ENCODE measurements around the gene PABPC1L2B. TPM values are rescaled to one million over a fixed set of nuclear protein-coding genes. Genes with fewer than 3 reads are reported as not detected.
"Not testable (repeated sequence)": the region's sequence is repeated elsewhere in the genome, so short reads cannot be mapped to it uniquely, and the experiment has no call there.

PABPC1L2B gene
- total RNA-seq = 0.17 TPM in 1 of 2 replicates, not detected in the other

GRCh38 chrX:73002733-73003132, at the start of gene PABPC1L2B:
PABPC1L2B (plus strand) TSS chrX:73002939; CDS start chrX:73003643, 704 bp downstream.
- not testable (repeated sequence) for H3K36me3 ChIP-seq (ENCODE audit: control insufficient read depth, insufficient read depth, low read length); H3K27me3 ChIP-seq (ENCODE audit: control insufficient read depth, insufficient read depth, low read length); H3K4me3 ChIP-seq (ENCODE audit: low read depth, low read length); DNase-seq (ENCODE audit: low read depth)

GRCh38 chrX:72959971-72960370, 42.8 kb upstream of the PABPC1L2B start:
- DNase-seq (ENCODE audit: low read depth); H3K27me3 ChIP-seq (ENCODE audit: control insufficient read depth, insufficient read depth, low read length); H3K36me3 ChIP-seq (ENCODE audit: control insufficient read depth, insufficient read depth, low read length); H3K4me3 ChIP-seq (ENCODE audit: low read depth, low read length): not testable (repeated sequence)

- not testable (repeated sequence) for DNase-seq (ENCODE audit: low read depth); H3K36me3 ChIP-seq (ENCODE audit: control insufficient read depth, insufficient read depth, low read length); H3K27me3 ChIP-seq (ENCODE audit: control insufficient read depth, insufficient read depth, low read length); H3K4me3 ChIP-seq (ENCODE audit: low read depth, low read length)
Measured at GRCh38 chrX:72971859-72972258, 30.9 kb upstream of the PABPC1L2B start.

- not testable (repeated sequence) for DNase-seq (ENCODE audit: low read depth); H3K4me3 ChIP-seq (ENCODE audit: low read depth, low read length); H3K27me3 ChIP-seq (ENCODE audit: control insufficient read depth, insufficient read depth, low read length); H3K36me3 ChIP-seq (ENCODE audit: control insufficient read depth, insufficient read depth, low read length)
Measured at GRCh38 chrX:72974885-72975284, 27.9 kb upstream of the PABPC1L2B start.

- not testable (repeated sequence) for H3K36me3 ChIP-seq (ENCODE audit: control insufficient read depth, insufficient read depth, low read length); DNase-seq (ENCODE audit: low read depth); H3K27me3 ChIP-seq (ENCODE audit: control insufficient read depth, insufficient read depth, low read length); H3K4me3 ChIP-seq (ENCODE audit: low read depth, low read length)
Measured at GRCh38 chrX:72980894-72981469, 21.8 kb upstream of the PABPC1L2B start.

GRCh38 chrX:73004032-73004431, 1.3 kb downstream of the PABPC1L2B start:
- H3K27me3 ChIP-seq (ENCODE audit: control insufficient read depth, insufficient read depth, low read length); H3K36me3 ChIP-seq (ENCODE audit: control insufficient read depth, insufficient read depth, low read length); H3K4me3 ChIP-seq (ENCODE audit: low read depth, low read length); DNase-seq (ENCODE audit: low read depth): not testable (repeated sequence)

GRCh38 chrX:73021361-73022092, 18.8 kb downstream of the PABPC1L2B start:
- Histone ChIP-seq H3K27me3 (ENCODE audit: control insufficient read depth, insufficient read depth, low read length) (no peaks in the 10 kb centered on the region), H3K4me3 (ENCODE audit: low read depth, low read length) (no peak overlapping the region), H3K36me3 (ENCODE audit: control insufficient read depth, insufficient read depth, low read length) (no peaks in the 10 kb centered on the region)
- TF ChIP-seq CTCF (IDR thresholded peaks at IDR 0.05; ENCODE audit: insufficient read depth, low read length, poor library complexity, severe bottlenecking) = no peak
- no peak for DNase-seq (ENCODE audit: low read depth)

- not testable (repeated sequence) for H3K36me3 ChIP-seq (ENCODE audit: control insufficient read depth, insufficient read depth, low read length); H3K4me3 ChIP-seq (ENCODE audit: low read depth, low read length); DNase-seq (ENCODE audit: low read depth)
Measured at GRCh38 chrX:73022093-73022445, 19.3 kb downstream of the PABPC1L2B start.

GRCh38 chrX:73028876-73029275, 26.1 kb downstream of the PABPC1L2B start:
- Histone ChIP-seq H3K4me3 (ENCODE audit: low read depth, low read length) (no peak overlapping the region), H3K27me3 (ENCODE audit: control insufficient read depth, insufficient read depth, low read length) (no peaks in the 10 kb centered on the region), H3K36me3 (ENCODE audit: control insufficient read depth, insufficient read depth, low read length) (no peaks in the 10 kb centered on the region)
- DNase-seq (ENCODE audit: low read depth) = no peak
- TF ChIP-seq CTCF (IDR thresholded peaks at IDR 0.05; ENCODE audit: insufficient read depth, low read length, poor library complexity, severe bottlenecking) = no peak

More at GRCh38 chrX:73022093-73022445, 19.3 kb downstream of the PABPC1L2B start:
- H3K27me3 ChIP-seq (ENCODE audit: control insufficient read depth, insufficient read depth, low read length) = not testable (repeated sequence)

Other genes starting within 250 kb of the PABPC1L2B start
- not detected in 2 replicates for gene DMRTC1B, start 226.0 kb upstream of the PABPC1L2B start, total RNA-seq
- not detected in 2 replicates for gene FAM236B, start 220.3 kb upstream of the PABPC1L2B start, total RNA-seq
- gene FAM236D, start 194.7 kb upstream of the PABPC1L2B start, total RNA-seq = not detected in 2 replicates
- not detected in 2 replicates for gene FAM236C, start 90.3 kb upstream of the PABPC1L2B start, total RNA-seq
- not detected in 2 replicates for gene FAM236A, start 64.7 kb upstream of the PABPC1L2B start, total RNA-seq
- gene DMRTC1, start 59.1 kb upstream of the PABPC1L2B start, total RNA-seq = not detected in 2 replicates
- not detected in 2 replicates for gene PABPC1L2A, start 76.6 kb downstream of the PABPC1L2B start, total RNA-seq
- gene NAP1L2, start 211.9 kb downstream of the PABPC1L2B start, total RNA-seq = 0.55 and 1.1 TPM in 2 replicates